GM23338 (cell line): ENCODE results near the gene BCR. TPM values are rescaled to one million over a fixed set of nuclear protein-coding genes. Genes with fewer than 3 reads are reported as not detected.

ENCODE experiments used
- ATAC-seq: fragments of 200-7000 bp; cut with Tn5 transposase; 3 replicates; pipeline ENCODE4 v1.9.1; 2020
- DNase-seq: peaks from one replicate; pipeline ENCODE4 v3.0.0-alpha.2; 2015; ENCODE audit warnings: low spot score
- H2AFZ ChIP-seq: fragments of 200-600 bp; sonication (generic); 2 replicates; pipeline ENCODE4 v1.8.0; 2016; ENCODE audit warnings: antibody characterized with exemption, mild to moderate bottlenecking, moderate library complexity
- H3F3A ChIP-seq: fragments of 200-600 bp; sonication (generic); replicated peaks from 2 replicates; pipeline ENCODE4 v1.8.0; 2017; ENCODE audit warnings: antibody characterized with exemption, mixed run types, low read depth
- H3K27ac ChIP-seq: fragments of 200-600 bp; sonication (generic); 2 replicates; pipeline ENCODE4 v1.6.1; 2016; ENCODE audit warnings: low read depth
- H3K27me3 ChIP-seq: fragments of 200-600 bp; sonication (generic); 2 replicates; pipeline ENCODE4 v1.8.0; 2016; ENCODE audit warnings: mild to moderate bottlenecking, mixed run types, moderate library complexity; ENCODE audit not compliant: insufficient read depth
- H3K36me3 ChIP-seq: fragments of 200-600 bp; sonication (generic); 2 replicates; pipeline ENCODE4 v1.8.0; 2016; ENCODE audit warnings: mild to moderate bottlenecking; ENCODE audit not compliant: insufficient read depth
- H3K4me1 ChIP-seq: fragments of 200-600 bp; sonication (generic); 2 replicates; pipeline ENCODE4 v1.8.0; 2016; ENCODE audit warnings: mild to moderate bottlenecking, moderate library complexity; ENCODE audit not compliant: insufficient read depth
- H3K4me2 ChIP-seq: fragments of 200-600 bp; sonication (generic); 2 replicates; pipeline ENCODE4 v1.7.1; 2017; ENCODE audit warnings: mixed run types
- H3K4me3 ChIP-seq: fragments of 200-600 bp; sonication (generic); 2 replicates; pipeline ENCODE4 v1.6.1; 2016; ENCODE audit warnings: mixed run types
- H3K79me2 ChIP-seq: fragments of 200-600 bp; sonication (generic); replicated peaks from 2 replicates; pipeline ENCODE4 v1.8.0; 2017; ENCODE audit warnings: mild to moderate bottlenecking; ENCODE audit not compliant: insufficient read depth
- H3K9me2 ChIP-seq: fragments of 200-600 bp; sonication (generic); 2 replicates; pipeline ENCODE4 v1.8.0; 2017; ENCODE audit not compliant: insufficient read depth
- H4K20me1 ChIP-seq: fragments of 200-600 bp; sonication (generic); replicated peaks from 2 replicates; pipeline ENCODE4 v1.8.0; 2017; ENCODE audit warnings: mild to moderate bottlenecking; ENCODE audit not compliant: insufficient read depth
- H3K27ac Mint-ChIP-seq: 2 replicates; pipeline ENCODE4 v1.8.0; 2020; ENCODE audit warnings: inconsistent platforms, mild to moderate bottlenecking, moderate library complexity, mixed read lengths
- H3K27me3 Mint-ChIP-seq: 3 replicates; pipeline ENCODE4 v1.8.0; 2022; ENCODE audit warnings: low read depth, mild to moderate bottlenecking, moderate library complexity, mixed read lengths, inconsistent platforms; ENCODE audit not compliant: insufficient read depth, poor library complexity
- H3K36me3 Mint-ChIP-seq: 3 replicates; pipeline ENCODE4 v1.8.0; 2021; ENCODE audit warnings: low read depth, mild to moderate bottlenecking, inconsistent platforms, moderate library complexity, mixed read lengths
- H3K4me1 Mint-ChIP-seq: 3 replicates; pipeline ENCODE4 v1.8.0; 2020; ENCODE audit warnings: mild to moderate bottlenecking, inconsistent platforms, mixed read lengths
- H3K4me3 Mint-ChIP-seq: 3 replicates; pipeline ENCODE4 v1.8.0; 2021; ENCODE audit warnings: moderate library complexity, mild to moderate bottlenecking, inconsistent platforms, mixed read lengths
- H3K9me3 Mint-ChIP-seq: 3 replicates; pipeline ENCODE4 v1.8.0; 2020; ENCODE audit warnings: moderate library complexity, mild to moderate bottlenecking, inconsistent platforms, mixed read lengths
- CREB1 ChIP-seq: fragments of 250-450 bp; sonication (Bioruptor Pico); IDR thresholded peaks from 2 replicates; pipeline ENCODE4 v1.5.0; 2020; ENCODE audit warnings: low read depth, mild to moderate bottlenecking, moderate library complexity
- EZH2 ChIP-seq: fragments of 200-600 bp; sonication (generic); IDR thresholded peaks from one replicate; pipeline ENCODE4 v1.8.0; 2017; ENCODE audit warnings: antibody characterized with exemption, mild to moderate bottlenecking, low read depth; ENCODE audit not compliant: unreplicated experiment
- EZH2phosphoT487 ChIP-seq: fragments of 200-600 bp; sonication (generic); IDR thresholded peaks from one replicate; pipeline ENCODE4 v1.8.1; 2018; ENCODE audit warnings: antibody characterized with exemption; ENCODE audit not compliant: unreplicated experiment
- JUNB ChIP-seq: IDR thresholded peaks from one replicate; pipeline ENCODE4 v1.6.1; 2016; ENCODE audit warnings: antibody characterized with exemption; ENCODE audit not compliant: unreplicated experiment
- POLR2AphosphoS5 ChIP-seq: IDR thresholded peaks from 2 replicates; pipeline ENCODE4 v1.6.1; 2016; ENCODE audit warnings: antibody characterized with exemption, low read depth
- STAT1 ChIP-seq: IDR thresholded peaks from one replicate; pipeline ENCODE4 v1.6.1; 2016; ENCODE audit warnings: antibody characterized with exemption; ENCODE audit not compliant: unreplicated experiment
- ZNF114 ChIP-seq: fragments of 250-450 bp; sonication (Bioruptor Pico); IDR thresholded peaks from 2 replicates; pipeline ENCODE4 v1.5.0; 2020; ENCODE audit warnings: mild to moderate bottlenecking, moderate library complexity
- ZNF331 ChIP-seq: fragments of 250-450 bp; sonication (Bioruptor Pico); IDR thresholded peaks from 2 replicates; pipeline ENCODE4 v1.5.0; 2020; ENCODE audit warnings: low read depth, mild to moderate bottlenecking, moderate library complexity
- ZNF462 ChIP-seq: fragments of 250-450 bp; sonication (Bioruptor Pico); IDR thresholded peaks from 2 replicates; pipeline ENCODE4 v1.5.0; 2020; ENCODE audit warnings: mild to moderate bottlenecking, moderate library complexity
- polyA plus RNA-seq: library from polyadenylated mRNA; unstranded; fragments of >200 nt; fragmentation: Nextera tagmentation; extraction: Ambion mirVana; gene quantifications from 2 replicates; pipeline ENCODE4 v1.2.1, GENCODE V29; 2016
- total RNA-seq: library from RNA; depleted of rRNA; stranded (reverse); fragments of >200 nt; shearing (Covaris generic); gene quantifications from 2 replicates; pipeline ENCODE4 v1.2.3, GENCODE V29; 2014
- TF ChIP-seq, protein P1 (sequence below): IDR thresholded peaks from one replicate; pipeline ENCODE4 v1.6.1; 2018; ENCODE audit warnings: antibody characterized with exemption; ENCODE audit not compliant: unreplicated experiment
- TF ChIP-seq, protein P2 (sequence below): IDR thresholded peaks from 2 replicates; pipeline ENCODE4 v1.6.1; 2016; ENCODE audit warnings: antibody characterized with exemption
- TF ChIP-seq, protein P3 (sequence below), 2 experiments: fragments of 200-600 bp in 1 of 2; sonication (generic) in 1 of 2; conservative IDR thresholded peaks; 2 replicates each; pipeline versions ENCODE4 v1.5.1 to v1.6.1; 2016 to 2017; ENCODE audit warnings: antibody characterized with exemption in 2 of 2, low read depth in 2 of 2, mild to moderate bottlenecking in 2 of 2, moderate library complexity in 1 of 2

The BCR gene
- total and polyA plus RNA-seq, 2 experiments from 2014 or later = 17.7 to 121 TPM

DNA sequence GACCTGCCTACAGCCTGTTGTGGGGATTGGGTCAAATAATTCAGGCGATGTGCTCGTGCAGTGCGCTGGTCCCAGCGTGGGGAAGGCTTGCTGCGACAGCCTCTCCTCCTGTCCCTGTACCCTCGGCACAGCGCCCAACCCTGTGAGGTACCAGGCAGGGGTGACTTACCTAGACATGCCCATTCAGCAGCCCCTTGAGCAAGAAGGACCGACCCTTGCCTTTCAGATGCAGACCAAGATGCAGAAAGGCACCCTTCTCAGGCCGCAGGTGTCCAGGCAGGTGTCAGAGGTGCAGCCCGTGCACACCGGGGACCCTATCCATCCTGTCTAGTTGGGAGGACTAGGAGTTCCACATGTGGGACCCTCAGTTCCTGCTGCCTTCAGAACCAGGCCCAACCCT, 102.7 kb downstream of the BCR start:
- H3K27me3 ChIP-seq = no peaks in the 10 kb centered on the region
- Mint-ChIP-seq H3K27ac (no peak overlapping the region), H3K4me3 (no peak overlapping the region), H3K9me3 (no peaks in the 10 kb centered on the region; the same call in 2 of the 3 replicates), H3K27me3 (peaks cover 20% of the 10 kb centered on the region), H3K4me1 (0 out of 3 replicates have a peak, but pooled peaks cover 4% of the 10 kb centered on the region), H3K36me3 (peaks cover 42% of the 10 kb centered on the region)
- no peaks in the 10 kb centered on the region for H3F3A ChIP-seq
- H3K79me2 ChIP-seq = no peaks in the 10 kb centered on the region
- peaks cover 6% of the 10 kb centered on the region; the same call in 1 of the 2 replicates for H4K20me1 ChIP-seq
- TF ChIP-seq, protein P1, sequence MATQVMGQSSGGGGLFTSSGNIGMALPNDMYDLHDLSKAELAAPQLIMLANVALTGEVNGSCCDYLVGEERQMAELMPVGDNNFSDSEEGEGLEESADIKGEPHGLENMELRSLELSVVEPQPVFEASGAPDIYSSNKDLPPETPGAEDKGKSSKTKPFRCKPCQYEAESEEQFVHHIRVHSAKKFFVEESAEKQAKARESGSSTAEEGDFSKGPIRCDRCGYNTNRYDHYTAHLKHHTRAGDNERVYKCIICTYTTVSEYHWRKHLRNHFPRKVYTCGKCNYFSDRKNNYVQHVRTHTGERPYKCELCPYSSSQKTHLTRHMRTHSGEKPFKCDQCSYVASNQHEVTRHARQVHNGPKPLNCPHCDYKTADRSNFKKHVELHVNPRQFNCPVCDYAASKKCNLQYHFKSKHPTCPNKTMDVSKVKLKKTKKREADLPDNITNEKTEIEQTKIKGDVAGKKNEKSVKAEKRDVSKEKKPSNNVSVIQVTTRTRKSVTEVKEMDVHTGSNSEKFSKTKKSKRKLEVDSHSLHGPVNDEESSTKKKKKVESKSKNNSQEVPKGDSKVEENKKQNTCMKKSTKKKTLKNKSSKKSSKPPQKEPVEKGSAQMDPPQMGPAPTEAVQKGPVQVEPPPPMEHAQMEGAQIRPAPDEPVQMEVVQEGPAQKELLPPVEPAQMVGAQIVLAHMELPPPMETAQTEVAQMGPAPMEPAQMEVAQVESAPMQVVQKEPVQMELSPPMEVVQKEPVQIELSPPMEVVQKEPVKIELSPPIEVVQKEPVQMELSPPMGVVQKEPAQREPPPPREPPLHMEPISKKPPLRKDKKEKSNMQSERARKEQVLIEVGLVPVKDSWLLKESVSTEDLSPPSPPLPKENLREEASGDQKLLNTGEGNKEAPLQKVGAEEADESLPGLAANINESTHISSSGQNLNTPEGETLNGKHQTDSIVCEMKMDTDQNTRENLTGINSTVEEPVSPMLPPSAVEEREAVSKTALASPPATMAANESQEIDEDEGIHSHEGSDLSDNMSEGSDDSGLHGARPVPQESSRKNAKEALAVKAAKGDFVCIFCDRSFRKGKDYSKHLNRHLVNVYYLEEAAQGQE = no peak
- TF ChIP-seq EZH2phosphoT487 (no peak), POLR2AphosphoS5 (no peak), JUNB (no peak), ZNF114 (CRISPR knock-in tag) (no peak), CREB1 (CRISPR knock-in tag) (no peak), STAT1 (no peak), ZNF462 (CRISPR knock-in tag) (no peak), EZH2 (no peak), ZNF331 (CRISPR knock-in tag) (no peak)
- TF ChIP-seq, protein P2, sequence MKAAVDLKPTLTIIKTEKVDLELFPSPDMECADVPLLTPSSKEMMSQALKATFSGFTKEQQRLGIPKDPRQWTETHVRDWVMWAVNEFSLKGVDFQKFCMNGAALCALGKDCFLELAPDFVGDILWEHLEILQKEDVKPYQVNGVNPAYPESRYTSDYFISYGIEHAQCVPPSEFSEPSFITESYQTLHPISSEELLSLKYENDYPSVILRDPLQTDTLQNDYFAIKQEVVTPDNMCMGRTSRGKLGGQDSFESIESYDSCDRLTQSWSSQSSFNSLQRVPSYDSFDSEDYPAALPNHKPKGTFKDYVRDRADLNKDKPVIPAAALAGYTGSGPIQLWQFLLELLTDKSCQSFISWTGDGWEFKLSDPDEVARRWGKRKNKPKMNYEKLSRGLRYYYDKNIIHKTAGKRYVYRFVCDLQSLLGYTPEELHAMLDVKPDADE = no peak
- TF ChIP-seq, protein P3, sequence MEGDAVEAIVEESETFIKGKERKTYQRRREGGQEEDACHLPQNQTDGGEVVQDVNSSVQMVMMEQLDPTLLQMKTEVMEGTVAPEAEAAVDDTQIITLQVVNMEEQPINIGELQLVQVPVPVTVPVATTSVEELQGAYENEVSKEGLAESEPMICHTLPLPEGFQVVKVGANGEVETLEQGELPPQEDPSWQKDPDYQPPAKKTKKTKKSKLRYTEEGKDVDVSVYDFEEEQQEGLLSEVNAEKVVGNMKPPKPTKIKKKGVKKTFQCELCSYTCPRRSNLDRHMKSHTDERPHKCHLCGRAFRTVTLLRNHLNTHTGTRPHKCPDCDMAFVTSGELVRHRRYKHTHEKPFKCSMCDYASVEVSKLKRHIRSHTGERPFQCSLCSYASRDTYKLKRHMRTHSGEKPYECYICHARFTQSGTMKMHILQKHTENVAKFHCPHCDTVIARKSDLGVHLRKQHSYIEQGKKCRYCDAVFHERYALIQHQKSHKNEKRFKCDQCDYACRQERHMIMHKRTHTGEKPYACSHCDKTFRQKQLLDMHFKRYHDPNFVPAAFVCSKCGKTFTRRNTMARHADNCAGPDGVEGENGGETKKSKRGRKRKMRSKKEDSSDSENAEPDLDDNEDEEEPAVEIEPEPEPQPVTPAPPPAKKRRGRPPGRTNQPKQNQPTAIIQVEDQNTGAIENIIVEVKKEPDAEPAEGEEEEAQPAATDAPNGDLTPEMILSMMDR (conservative IDR thresholded peaks at IDR 0.05; ENCODE audit: low read depth in 2 of 2) = no peak
- peaks cover 4% of the 10 kb centered on the region for H3K36me3 ChIP-seq
- no peak overlapping the region for H2AFZ ChIP-seq
- H3K4me2 ChIP-seq = no peak overlapping the region
- H3K9me2 ChIP-seq = no peaks in the 10 kb centered on the region
- H3K4me3 ChIP-seq = no peak overlapping the region
- DNase-seq (no peak), ATAC-seq (no peak)
- no peaks in the 10 kb centered on the region for H3K4me1 ChIP-seq
- H3K27ac ChIP-seq = no peak overlapping the region
